ENCODE results near the gene HECTD1. TPM values are rescaled to one million over a fixed set of nuclear protein-coding genes. Genes with fewer than 3 reads are reported as not detected.

Gene HECTD1
- total and polyA plus RNA-seq, 9 of the 15 experiments (the other 6 are each of a cell fraction or from before 2014, with no cell fraction given), result 27.9 to 111 (median 78.1) TPM

- intact Hi-C loops (cut with micrococcal nuclease), result no loop called here
- H3K9ac ChIP-seq (ENCODE audit: insufficient read depth in 1 of 2, low read depth in 2 of 2, low read length in 2 of 2), result no peak overlapping the region
- H3K4me2 ChIP-seq (ENCODE audit: insufficient read depth, low read length), result no peak overlapping the region
- H3K27me3 ChIP-seq (ENCODE audit: control insufficient read depth in 2 of 2, insufficient read depth in 2 of 2, low read length in 2 of 2), result no peaks in the 10 kb centered on the region
- no peaks in the 10 kb centered on the region for H3K9me3 ChIP-seq (replicated peaks; ENCODE audit: control insufficient read depth, insufficient read depth, low read depth, low read length)
- FAIRE-seq (no peak), DNase-seq (ENCODE audit: extremely low read depth in 1 of 4, low spot score in 3 of 4) (no peak), ATAC-seq (no peak)
- no peaks in the 10 kb centered on the region for H3K9me1 ChIP-seq (ENCODE audit: control insufficient read depth, insufficient read depth, low read length)
- no peaks in the 10 kb centered on the region for H3K79me2 ChIP-seq (ENCODE audit: control insufficient read depth, insufficient read depth, low read length)
- H3K27ac ChIP-seq (ENCODE audit: extremely low read depth, low read depth, low read length), result no peak overlapping the region
- no peaks in the 10 kb centered on the region for H4K20me1 ChIP-seq (replicated peaks; ENCODE audit: control insufficient read depth, insufficient read depth, low read length)
- ChIA-PET CTCF (ENCODE audit: low intra/inter-chr PET ratio) (no interaction called here), POLR2A (interaction anchor here (0.7 kb wide), 1 partner anchor 12 kb away, joined by 3 read pairs; no protein-coding TSS in a partner anchor)
- H3K36me3 ChIP-seq (ENCODE audit: control insufficient read depth, insufficient read depth, low read length), result no peaks in the 10 kb centered on the region; the same call in 2 of the 3 replicates
- no peak for TF ChIP-seq ZBTB17 (CRISPR knock-in tag; IDR thresholded peaks at IDR 0.05)
- no CpG with 5 or more reads among the region's 2 CpGs for WGBS (ENCODE audit: insufficient coverage, low coverage, missing lambda C conversion rate)
- no peak overlapping the region for H3K4me3 ChIP-seq
- no peak overlapping the region for H2AFZ ChIP-seq (ENCODE audit: low read depth, low read length)
- peaks cover 0 to 3% of the 10 kb centered on the region in 2 experiments; a peak in 1 of 5 replicates for H3K4me1 ChIP-seq (replicated peaks in 1 of 2; ENCODE audit: control insufficient read depth in 2 of 2, insufficient read depth in 2 of 2, low read length in 2 of 2)
- in situ Hi-C loops (cut with MboI), result no loop called here
- BruUV-seq (replicated peaks), result no TSS peak
Observed at GRCh38 chr14:31071151-31071550, 136.4 kb downstream of the HECTD1 start.

GRCh38 chr14:31070431-31070830 lies 137.2 kb downstream of the HECTD1 start:
- in situ Hi-C loops (cut with MboI), result no loop called here
- no peaks in the 10 kb centered on the region for H3K36me3 ChIP-seq (ENCODE audit: control insufficient read depth, insufficient read depth, low read length)
- no peak overlapping the region for H3K4me2 ChIP-seq (ENCODE audit: insufficient read depth, low read length)
- POLR2A ChIA-PET, result interaction anchor here (1.1 to 1.2 kb wide), 2 partner anchors 9 to 11 kb away, joined by 4 read pairs; no protein-coding TSS in a partner anchor
- peaks cover 0 to 3% of the 10 kb centered on the region in 2 experiments; a peak in 1 of 5 replicates for H3K4me1 ChIP-seq (replicated peaks in 1 of 2; ENCODE audit: control insufficient read depth in 2 of 2, insufficient read depth in 2 of 2, low read length in 2 of 2)
- intact Hi-C loops (cut with micrococcal nuclease), result no loop called here
- H3K9me1 ChIP-seq (ENCODE audit: control insufficient read depth, insufficient read depth, low read length), result no peaks in the 10 kb centered on the region
- no peak overlapping the region for H3K9ac ChIP-seq (ENCODE audit: insufficient read depth in 1 of 2, low read depth in 2 of 2, low read length in 2 of 2)
- WGBS (ENCODE audit: insufficient coverage, low coverage, missing lambda C conversion rate), result 92% methylated on average over 5 of the region's 5 CpGs
- H3K27ac ChIP-seq (ENCODE audit: extremely low read depth, low read depth, low read length), result no peak overlapping the region
- no peaks in the 10 kb centered on the region for H3K27me3 ChIP-seq (ENCODE audit: control insufficient read depth in 2 of 2, insufficient read depth in 2 of 2, low read length in 2 of 2)
- H3K9me3 ChIP-seq (replicated peaks; ENCODE audit: control insufficient read depth, insufficient read depth, low read depth, low read length), result no peaks in the 10 kb centered on the region
- no peaks in the 10 kb centered on the region for H4K20me1 ChIP-seq (replicated peaks; ENCODE audit: control insufficient read depth, insufficient read depth, low read length)
- H3K79me2 ChIP-seq (ENCODE audit: control insufficient read depth, insufficient read depth, low read length), result no peaks in the 10 kb centered on the region
- CTCF ChIA-PET (ENCODE audit: low intra/inter-chr PET ratio), result no interaction called here
- FAIRE-seq, result no peak
- BruUV-seq (replicated peaks), result no TSS peak
- no peak for DNase-seq (ENCODE audit: extremely low read depth in 1 of 4, low spot score in 3 of 4)
- H3K4me3 ChIP-seq, result no peak overlapping the region
- H2AFZ ChIP-seq (ENCODE audit: low read depth, low read length), result no peak overlapping the region
- no peak for ATAC-seq
- no peak for TF ChIP-seq MNT (conservative IDR thresholded peaks at IDR 0.05)
- TF ChIP-seq RUNX1 (IDR thresholded peaks at IDR 0.05; ENCODE audit: low read depth), result no peak
- no peak for TF ChIP-seq ATF2 (CRISPR knock-in tag; IDR thresholded peaks at IDR 0.05)
- TF ChIP-seq GMEB1 (CRISPR knock-in tag; IDR thresholded peaks at IDR 0.05), result no peak
- no peak for TF ChIP-seq SAP30 (IDR thresholded peaks at IDR 0.05; ENCODE audit: borderline replicate concordance, insufficient read depth, low read depth, low read length, poor library complexity, severe bottlenecking)
- no peak for TF ChIP-seq HDAC2 (IDR thresholded peaks at IDR 0.05)
- no peak for TF ChIP-seq IRF1 (CRISPR knock-in tag; IDR thresholded peaks at IDR 0.05; ENCODE audit: borderline replicate concordance)

Measured in K562 (cell line).